Measurements from ENCODE around the gene MEIOB.
A peak's percentile ranks its signal among the peaks of the same experiment; 100 is the strongest.

The MEIOB gene

GRCh38 chr16:1828645-1829410 is 43.1 kb downstream of the MEIOB start:
- DNase-seq, result no peak

- peak; percentile 90 for DNase-seq
Observed at GRCh38 chr16:1826691-1827573, 45.0 kb downstream of the MEIOB start, which contains the start of the genes FAHD1 and HAGH. Gene FAHD1 (plus strand): TSS chr16:1827206. CDS start chr16:1827239, 33 bp downstream. Gene HAGH (minus strand): TSS chr16:1826825. CDS start chr16:1826787, 38 bp downstream.

GRCh38 chr16:1825864-1826690 is 45.9 kb downstream of the MEIOB start:
- DNase-seq, result peak; percentile 30

- DNase-seq, result no peak
Observed at GRCh38 chr16:1825381-1825863, 46.5 kb downstream of the MEIOB start.

- DNase-seq, result no peak
Observed at GRCh38 chr16:1823821-1824220, 48.1 kb downstream of the MEIOB start.

GRCh38 chr16:1822801-1823200 is 49.2 kb downstream of the MEIOB start:
- DNase-seq, result no peak

GRCh38 chr16:1821861-1822611 is 49.9 kb downstream of the MEIOB start:
- DNase-seq, result no peak

GRCh38 chr16:1820946-1821290 is 51.0 kb downstream of the MEIOB start:
- DNase-seq, result no peak

- no peak for DNase-seq
Observed at GRCh38 chr16:1820096-1820945, 51.6 kb downstream of the MEIOB start.

GRCh38 chr16:1819611-1820010 is 52.4 kb downstream of the MEIOB start:
- no peak for DNase-seq

- no peak for DNase-seq
Observed at GRCh38 chr16:1818873-1819525, 53.0 kb downstream of the MEIOB start.

GRCh38 chr16:1818204-1818872 is 53.6 kb downstream of the MEIOB start:
- DNase-seq, result no peak

- no peak for DNase-seq
Observed at GRCh38 chr16:1817716-1818115, 54.2 kb downstream of the MEIOB start.

- no peak for DNase-seq
Observed at GRCh38 chr16:1817276-1817589, 54.7 kb downstream of the MEIOB start.

GRCh38 chr16:1816396-1817275 is 55.3 kb downstream of the MEIOB start:
- DNase-seq, result no peak

- DNase-seq, result no peak
Observed at GRCh38 chr16:1815461-1815860, 56.5 kb downstream of the MEIOB start.

GRCh38 chr16:1812732-1813163 is 59.2 kb downstream of the MEIOB start:
- peak; percentile 25 for DNase-seq

GRCh38 chr16:1810536-1810935 is 61.4 kb downstream of the MEIOB start:
- no peak for DNase-seq

GRCh38 chr16:1810106-1810505 is 61.9 kb downstream of the MEIOB start:
- DNase-seq, result no peak

Measured in activated effector memory CD4-positive, alpha-beta T cell treated with Interleukin-2 at 50 U/mL for 16 hours (primary cell).